Measurements from ENCODE around the gene LOC101059915.
A peak's percentile ranks its signal among the peaks of the same experiment; 100 is the strongest.

The LOC101059915 gene

GRCh38 chrX:71619986-71620385, 47.4 kb upstream of the LOC101059915 start:
- Histone ChIP-seq H3K36me3 (no peaks in the 10 kb centered on the region), H3K4me3 (no peak overlapping the region), H3K27ac (no peak overlapping the region), H3K9me3 (no peaks in the 10 kb centered on the region), H3K27me3 (no peaks in the 10 kb centered on the region), H3K4me1 (peaks cover 0 to 6% of the 10 kb centered on the region in 2 donors)
- intact Hi-C loops (cut with DNase I): no loop called here
- DNase-seq (ENCODE audit: low spot score in 2 of 2): peak in 1 of 2 donors; percentile 33
- no peak for TF ChIP-seq CTCF (IDR thresholded peaks at IDR 0.05)

- peak overlapping the region; percentile 13 to 67 for H3K27ac ChIP-seq
- H3K4me3 ChIP-seq: no peak overlapping the region
- peak in 1 of 2 donors; percentile 59 for DNase-seq (ENCODE audit: low spot score in 2 of 2)
- H3K36me3 ChIP-seq: no peaks in the 10 kb centered on the region
- no peak for TF ChIP-seq CTCF (IDR thresholded peaks at IDR 0.05)
- H3K9me3 ChIP-seq: no peaks in the 10 kb centered on the region
- no peaks in the 10 kb centered on the region for H3K27me3 ChIP-seq
- H3K4me1 ChIP-seq: peaks cover 0 to 6% of the 10 kb centered on the region in 2 donors
- intact Hi-C loops (cut with DNase I): no loop called here
Observed at GRCh38 chrX:71621603-71622002, 45.7 kb upstream of the LOC101059915 start.

- H3K4me3 ChIP-seq: no peak overlapping the region
- H3K27ac ChIP-seq: peak overlapping the region; percentile 50 to 67
- peaks cover 0 to 6% of the 10 kb centered on the region in 2 donors for H3K4me1 ChIP-seq
- intact Hi-C loops (cut with DNase I): no loop called here
- TF ChIP-seq CTCF (IDR thresholded peaks at IDR 0.05): no peak
- no peaks in the 10 kb centered on the region for H3K27me3 ChIP-seq
- no peak for DNase-seq (ENCODE audit: low spot score in 2 of 2)
- H3K36me3 ChIP-seq: no peaks in the 10 kb centered on the region
- no peaks in the 10 kb centered on the region for H3K9me3 ChIP-seq
Observed at GRCh38 chrX:71622032-71622575, 45.2 kb upstream of the LOC101059915 start.

GRCh38 chrX:71622576-71623450, 44.5 kb upstream of the LOC101059915 start:
- H3K36me3 ChIP-seq: no peaks in the 10 kb centered on the region
- no peaks in the 10 kb centered on the region for H3K27me3 ChIP-seq
- peaks cover 0 to 6% of the 10 kb centered on the region in 2 donors for H3K4me1 ChIP-seq
- TF ChIP-seq CTCF (IDR thresholded peaks at IDR 0.05): peak in 2 of 3 experiments; percentile 14 to 28
- no peak overlapping the region for H3K4me3 ChIP-seq
- intact Hi-C loops (cut with DNase I): no loop called here
- peak in 1 of 2 donors; percentile 85 for DNase-seq (ENCODE audit: low spot score in 2 of 2)
- peak overlapping the region; percentile 50 to 67 for H3K27ac ChIP-seq
- H3K9me3 ChIP-seq: no peaks in the 10 kb centered on the region

GRCh38 chrX:71623714-71624113, 43.6 kb upstream of the LOC101059915 start:
- Histone ChIP-seq H3K36me3 (no peaks in the 10 kb centered on the region), H3K27ac (no peak overlapping the region), H3K9me3 (no peaks in the 10 kb centered on the region), H3K4me3 (no peak overlapping the region), H3K4me1 (peaks cover 0 to 6% of the 10 kb centered on the region in 2 donors), H3K27me3 (no peaks in the 10 kb centered on the region)
- intact Hi-C loops (cut with DNase I): no loop called here
- no peak for TF ChIP-seq CTCF (IDR thresholded peaks at IDR 0.05)
- DNase-seq (ENCODE audit: low spot score in 2 of 2): no peak

Measured in ascending aorta (tissue), 2 donors.